IMR-90 (cell line): ENCODE measurements around the gene KLKB1. TPM values are rescaled to one million over a fixed set of nuclear protein-coding genes. Genes with fewer than 3 reads are reported as not detected.
A peak's percentile ranks its signal among the peaks of the same experiment; 100 is the strongest.

Experiments used
- ATAC-seq: fragments of 200-7000 bp; cut with Tn5 transposase; 2 replicates; pipeline ENCODE4 v1.9.1; 2020; ENCODE audit warnings: low read depth, mild to moderate bottlenecking, moderate library complexity
- BruUV-seq: library from RNA; stranded (reverse); fragments of 400-500 nt; replicated peaks from 2 replicates; lab custom pipeline; 2021; lab: Mats Ljungman, UMichigan
- CTCF ChIA-PET: fragments of 300-600 bp; formaldehyde crosslinking; extraction: SDS; loops from one replicate; lab custom pipeline; 2021; ENCODE audit warnings: antibody characterized with exemption; lab: Yijun Ruan, JAX
- POLR2A ChIA-PET: fragments of 300-600 bp; sonication (Branson Sonifier 250); formaldehyde crosslinking; loops from one replicate; lab custom pipeline; 2022; ENCODE audit warnings: antibody characterized with exemption; ENCODE audit not compliant: unreplicated experiment; lab: Charles Lee
- DNase-seq: peaks from one replicate; pipeline ENCODE4 v3.0.0; 2013
- H2AFZ ChIP-seq: replicated peaks from 2 replicates; pipeline ENCODE3; 2013; ENCODE audit warnings: low read length, mild to moderate bottlenecking; ENCODE audit not compliant: poor library complexity
- H2AK5ac ChIP-seq: 2 replicates; pipeline ENCODE4 v1.6.1; 2013; ENCODE audit warnings: low read depth, low read length, inconsistent platforms
- H2AK9ac ChIP-seq: replicated peaks from 2 replicates; pipeline ENCODE3; 2013; ENCODE audit warnings: mild to moderate bottlenecking, low read depth, low read length, moderate library complexity; ENCODE audit not compliant: poor library complexity
- H2BK120ac ChIP-seq: 2 replicates; pipeline ENCODE4 v1.6.1; 2013; ENCODE audit warnings: low read depth, low read length, inconsistent platforms
- H2BK15ac ChIP-seq: 3 replicates; pipeline ENCODE4 v1.6.1; 2013; ENCODE audit warnings: low read depth, low read length, inconsistent platforms
- H2BK20ac ChIP-seq: 2 replicates; pipeline ENCODE4 v1.6.1; 2013; ENCODE audit warnings: low read depth, mild to moderate bottlenecking, inconsistent platforms, low read length, moderate library complexity
- H2BK5ac ChIP-seq: 2 replicates; pipeline ENCODE4 v1.6.1; 2013; ENCODE audit warnings: mild to moderate bottlenecking, low read depth, low read length, inconsistent platforms; ENCODE audit not compliant: poor library complexity, severe bottlenecking
- H3K14ac ChIP-seq: replicated peaks from 2 replicates; pipeline ENCODE4 v1.6.1; 2013; ENCODE audit warnings: low read depth, low read length, inconsistent platforms
- H3K18ac ChIP-seq: 2 replicates; pipeline ENCODE4 v1.6.1; 2013; ENCODE audit warnings: low read depth, low read length, control low read depth
- H3K23ac ChIP-seq: 2 replicates; pipeline ENCODE4 v1.6.1; 2013; ENCODE audit warnings: low read depth, low read length, inconsistent platforms
- H3K27ac ChIP-seq: 2 replicates; pipeline ENCODE4 v1.5.1; 2013; ENCODE audit warnings: mild to moderate bottlenecking, control low read depth, low read length; ENCODE audit not compliant: insufficient read depth
- H3K27me3 ChIP-seq: 2 replicates; pipeline ENCODE4 v1.6.1; 2013; ENCODE audit warnings: low read length; ENCODE audit not compliant: control insufficient read depth, insufficient read depth
- H3K36me3 ChIP-seq: 2 replicates; pipeline ENCODE4 v1.6.1; 2013; ENCODE audit warnings: low read length, mixed read lengths; ENCODE audit not compliant: control insufficient read depth, insufficient read depth
- H3K4ac ChIP-seq: 2 replicates; pipeline ENCODE4 v1.6.1; 2013; ENCODE audit warnings: low read depth, low read length, inconsistent platforms
- H3K4me1 ChIP-seq: 2 replicates; pipeline ENCODE4 v1.6.1; 2013; ENCODE audit warnings: low read length, mixed read lengths; ENCODE audit not compliant: control insufficient read depth, insufficient read depth
- H3K4me2 ChIP-seq: 2 replicates; pipeline ENCODE4 v1.6.1; 2013; ENCODE audit warnings: low read depth, mild to moderate bottlenecking, control low read depth, low read length, moderate library complexity
- H3K4me3 ChIP-seq: 2 replicates; pipeline ENCODE4 v1.5.1; 2013; ENCODE audit warnings: low read depth, mild to moderate bottlenecking, control low read depth, low read length, moderate library complexity; ENCODE audit not compliant: insufficient read depth
- H3K56ac ChIP-seq: 2 replicates; pipeline ENCODE4 v1.6.1; 2013; ENCODE audit warnings: low read length, inconsistent platforms; ENCODE audit not compliant: insufficient read depth; ENCODE audit errors: extremely low read depth
- H3K79me1 ChIP-seq, 2 experiments: 2 replicates each; pipeline ENCODE4 v1.6.1; 2013; ENCODE audit warnings: low read length in 2 of 2, inconsistent platforms in 1 of 2, low read depth in 1 of 2
- H3K9ac ChIP-seq: 2 replicates; pipeline ENCODE4 v1.6.1; 2013; ENCODE audit warnings: low read depth, low read length, control low read depth
- H3K9me1 ChIP-seq: 2 replicates; pipeline ENCODE4 v1.6.1; 2013; ENCODE audit warnings: low read length, inconsistent platforms; ENCODE audit not compliant: insufficient read depth
- H3K9me3 ChIP-seq: 2 replicates; pipeline ENCODE4 v1.6.1; 2013; ENCODE audit warnings: low read length; ENCODE audit not compliant: control insufficient read depth, insufficient read depth
- H4K20me1 ChIP-seq: 2 replicates; pipeline ENCODE4 v1.6.1; 2013; ENCODE audit warnings: low read length, inconsistent platforms; ENCODE audit not compliant: insufficient read depth
- H4K5ac ChIP-seq: 2 replicates; pipeline ENCODE4 v1.6.1; 2013; ENCODE audit warnings: mild to moderate bottlenecking, low read depth, low read length, control low read depth
- H4K8ac ChIP-seq, 2 experiments: 2 replicates each; pipeline ENCODE4 v1.6.1; 2013; ENCODE audit warnings: low read depth in 2 of 2, low read length in 2 of 2, control low read depth in 1 of 2, inconsistent platforms in 1 of 2
- H4K91ac ChIP-seq: 2 replicates; pipeline ENCODE4 v1.6.1; 2013; ENCODE audit warnings: low read depth, low read length, inconsistent platforms; ENCODE audit not compliant: insufficient read depth
- CEBPB ChIP-seq: IDR thresholded peaks from 2 replicates; pipeline ENCODE4 v1.6.1; 2012; ENCODE audit warnings: low read depth, low read length, improper control_type of control experiment
- FOS ChIP-seq: fragments of 150-350 bp; IDR thresholded peaks from 2 replicates; pipeline ENCODE4 v1.6.1; 2016; ENCODE audit warnings: low read depth, low read length
- MAFK ChIP-seq: IDR thresholded peaks from 2 replicates; pipeline ENCODE4 v1.6.1; 2012; ENCODE audit warnings: low read depth, low read length, improper control_type of control experiment
- MAZ ChIP-seq: IDR thresholded peaks from 2 replicates; pipeline ENCODE4 v1.6.1; 2012; ENCODE audit warnings: low read depth, mild to moderate bottlenecking, low read length, improper control_type of control experiment, moderate library complexity, borderline replicate concordance
- MXI1 ChIP-seq: IDR thresholded peaks from 2 replicates; pipeline ENCODE4 v1.6.1; 2012; ENCODE audit warnings: low read depth, mild to moderate bottlenecking, low read length, moderate library complexity, borderline replicate concordance
- NFE2L2 ChIP-seq: fragments of 150-350 bp; IDR thresholded peaks from 2 replicates; pipeline ENCODE4 v1.6.1; 2016; ENCODE audit warnings: low read depth, mild to moderate bottlenecking, low read length
- POLR2A ChIP-seq: IDR thresholded peaks from 2 replicates; pipeline ENCODE4 v1.6.1; 2012; ENCODE audit warnings: mild to moderate bottlenecking, low read depth, low read length
- RCOR1 ChIP-seq: IDR thresholded peaks from 2 replicates; pipeline ENCODE4 v1.6.1; 2012; ENCODE audit warnings: mild to moderate bottlenecking, low read length, improper control_type of control experiment; ENCODE audit not compliant: insufficient replicate concordance
- SMC3 ChIP-seq: fragments of 150-350 bp; IDR thresholded peaks from 2 replicates; pipeline ENCODE4 v1.6.1; 2016; ENCODE audit warnings: low read depth, mild to moderate bottlenecking, antibody characterized with exemption, low read length, moderate library complexity
- WGBS, 2 experiments: methylation state at CpG; one replicate each; pipeline versions ENCODE4 v1.1.5 to v1.1.7; 2013; ENCODE audit warnings: missing lambda C conversion rate in 2 of 2; ENCODE audit not compliant: insufficient read length in 1 of 2; ENCODE audit errors: extremely low coverage in 2 of 2; 5-methylcytosine and 5-hydroxymethylcytosine counted together
- dilution Hi-C: fragments of 300-500 bp; cut with HindIII; formaldehyde crosslinking; loops from one replicate; pipeline ENCODE4 v1.14.3; 2018; ENCODE audit warnings: low sequenced_read_pairs; ENCODE audit not compliant: unreplicated experiment
- in situ Hi-C: fragments of 300-500 bp; cut with MboI; formaldehyde crosslinking; loops from 3 replicates; pipeline ENCODE4 v1.14.3; 2019; ENCODE audit warnings: low sequenced_read_pairs, inconsistent platforms, mixed read lengths
- intact Hi-C: fragments of 100-400 bp; cut with micrococcal nuclease; formaldehyde crosslinking; loops from 2 replicates; pipeline ENCODE4 v1.10.0; 2022
- polyA plus RNA-seq, 3 experiments: library from polyadenylated mRNA; depleted of rRNA; stranded (reverse); fragments of >200 nt; gene quantifications; 2 replicates each; pipeline ENCODE4 v1.2.3, GENCODE V29; 2012; ENCODE audit warnings: low replicate concordance in 1 of 3
- total RNA-seq: library from RNA; depleted of rRNA; stranded (reverse); fragments of >200 nt; gene quantifications from 2 replicates; pipeline ENCODE4 v1.2.3, GENCODE V29; 2012
- TF ChIP-seq, protein P1 (sequence below): conservative IDR thresholded peaks from 2 replicates; pipeline ENCODE4 v1.5.1; 2012; ENCODE audit warnings: mild to moderate bottlenecking, low read depth, low read length, improper control_type of control experiment
- TF ChIP-seq, protein P2 (sequence below): fragments of 150-350 bp; IDR thresholded peaks from 2 replicates; pipeline ENCODE4 v1.6.1; 2016; ENCODE audit warnings: low read depth, mild to moderate bottlenecking, low read length, moderate library complexity, borderline replicate concordance
- TF ChIP-seq, protein P3 (sequence below): fragments of 150-350 bp; IDR thresholded peaks from 2 replicates; pipeline ENCODE4 v1.6.1; 2017; ENCODE audit warnings: mild to moderate bottlenecking, antibody characterized with exemption, low read length, low read depth

Gene KLKB1
- total and polyA plus RNA-seq, 2 of the 4 experiments (the other 2 are of a cell fraction): 0.03 TPM; not detected in 1

DNA sequence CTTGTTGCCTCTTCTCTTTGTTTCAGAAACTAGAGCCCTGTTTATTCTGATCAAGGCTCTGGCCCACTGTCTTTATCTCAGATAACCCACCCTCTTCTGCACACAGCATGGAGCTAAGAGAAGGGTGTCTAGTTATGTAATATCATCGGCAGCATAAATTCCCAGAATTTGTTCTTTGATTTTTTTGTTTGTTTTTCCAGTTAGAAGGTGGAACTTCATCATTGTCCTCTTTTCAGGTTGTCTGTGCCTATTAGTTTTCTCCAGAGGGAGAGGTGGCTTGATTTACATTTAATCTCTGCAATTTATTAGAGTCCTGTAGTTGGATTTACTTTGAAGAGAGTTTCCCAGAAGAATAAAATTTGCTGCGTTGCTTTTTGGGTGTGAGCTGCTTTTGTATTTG, 23.5 kb downstream of the KLKB1 start:
- no peak overlapping the region for H2AK5ac ChIP-seq
- H3K56ac ChIP-seq: no peak overlapping the region
- no peaks in the 10 kb centered on the region for H3K27me3 ChIP-seq
- H3K4me3 ChIP-seq: no peak overlapping the region
- H4K8ac ChIP-seq: no peak overlapping the region
- H2BK20ac ChIP-seq: no peak overlapping the region
- H2BK120ac ChIP-seq: no peak overlapping the region
- intact Hi-C loops: no loop called here
- H2BK5ac ChIP-seq: no peak overlapping the region
- no peak overlapping the region for H2AK9ac ChIP-seq
- in situ Hi-C loops: no loop called here
- H3K79me1 ChIP-seq: no peaks in the 10 kb centered on the region
- no peaks in the 10 kb centered on the region for H3K9me3 ChIP-seq
- H3K9ac ChIP-seq: no peak overlapping the region
- no peak overlapping the region for H4K5ac ChIP-seq
- H3K4me2 ChIP-seq: no peak overlapping the region
- ATAC-seq (no peak), DNase-seq (no peak)
- H3K4ac ChIP-seq: no peak overlapping the region
- no peak overlapping the region for H3K14ac ChIP-seq
- ChIA-PET CTCF (no interaction called here), POLR2A (no interaction called here)
- no peaks in the 10 kb centered on the region for H3K36me3 ChIP-seq
- H3K23ac ChIP-seq: no peak overlapping the region
- no peak overlapping the region for H3K27ac ChIP-seq
- H3K18ac ChIP-seq: no peak overlapping the region; the same call in 1 of the 2 replicates
- TF ChIP-seq, protein P1, sequence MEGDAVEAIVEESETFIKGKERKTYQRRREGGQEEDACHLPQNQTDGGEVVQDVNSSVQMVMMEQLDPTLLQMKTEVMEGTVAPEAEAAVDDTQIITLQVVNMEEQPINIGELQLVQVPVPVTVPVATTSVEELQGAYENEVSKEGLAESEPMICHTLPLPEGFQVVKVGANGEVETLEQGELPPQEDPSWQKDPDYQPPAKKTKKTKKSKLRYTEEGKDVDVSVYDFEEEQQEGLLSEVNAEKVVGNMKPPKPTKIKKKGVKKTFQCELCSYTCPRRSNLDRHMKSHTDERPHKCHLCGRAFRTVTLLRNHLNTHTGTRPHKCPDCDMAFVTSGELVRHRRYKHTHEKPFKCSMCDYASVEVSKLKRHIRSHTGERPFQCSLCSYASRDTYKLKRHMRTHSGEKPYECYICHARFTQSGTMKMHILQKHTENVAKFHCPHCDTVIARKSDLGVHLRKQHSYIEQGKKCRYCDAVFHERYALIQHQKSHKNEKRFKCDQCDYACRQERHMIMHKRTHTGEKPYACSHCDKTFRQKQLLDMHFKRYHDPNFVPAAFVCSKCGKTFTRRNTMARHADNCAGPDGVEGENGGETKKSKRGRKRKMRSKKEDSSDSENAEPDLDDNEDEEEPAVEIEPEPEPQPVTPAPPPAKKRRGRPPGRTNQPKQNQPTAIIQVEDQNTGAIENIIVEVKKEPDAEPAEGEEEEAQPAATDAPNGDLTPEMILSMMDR: no peak
- TF ChIP-seq, protein P2, sequence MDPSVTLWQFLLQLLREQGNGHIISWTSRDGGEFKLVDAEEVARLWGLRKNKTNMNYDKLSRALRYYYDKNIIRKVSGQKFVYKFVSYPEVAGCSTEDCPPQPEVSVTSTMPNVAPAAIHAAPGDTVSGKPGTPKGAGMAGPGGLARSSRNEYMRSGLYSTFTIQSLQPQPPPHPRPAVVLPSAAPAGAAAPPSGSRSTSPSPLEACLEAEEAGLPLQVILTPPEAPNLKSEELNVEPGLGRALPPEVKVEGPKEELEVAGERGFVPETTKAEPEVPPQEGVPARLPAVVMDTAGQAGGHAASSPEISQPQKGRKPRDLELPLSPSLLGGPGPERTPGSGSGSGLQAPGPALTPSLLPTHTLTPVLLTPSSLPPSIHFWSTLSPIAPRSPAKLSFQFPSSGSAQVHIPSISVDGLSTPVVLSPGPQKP: no peak
- TF ChIP-seq POLR2A (no peak), FOS (no peak), MAFK (no peak), MAZ (no peak), CEBPB (no peak), SMC3 (no peak), RCOR1 (no peak), NFE2L2 (no peak), MXI1 (no peak)
- TF ChIP-seq, protein P3, sequence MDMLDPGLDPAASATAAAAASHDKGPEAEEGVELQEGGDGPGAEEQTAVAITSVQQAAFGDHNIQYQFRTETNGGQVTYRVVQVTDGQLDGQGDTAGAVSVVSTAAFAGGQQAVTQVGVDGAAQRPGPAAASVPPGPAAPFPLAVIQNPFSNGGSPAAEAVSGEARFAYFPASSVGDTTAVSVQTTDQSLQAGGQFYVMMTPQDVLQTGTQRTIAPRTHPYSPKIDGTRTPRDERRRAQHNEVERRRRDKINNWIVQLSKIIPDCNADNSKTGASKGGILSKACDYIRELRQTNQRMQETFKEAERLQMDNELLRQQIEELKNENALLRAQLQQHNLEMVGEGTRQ: no peak
- H4K20me1 ChIP-seq: no peaks in the 10 kb centered on the region
- dilution Hi-C loops: no loop called here
- H2BK15ac ChIP-seq: no peak overlapping the region
- peaks cover 3% of the 10 kb centered on the region for H3K4me1 ChIP-seq
- no peaks in the 10 kb centered on the region for H3K9me1 ChIP-seq
- H4K91ac ChIP-seq: 0 out of 2 replicates have a peak overlapping the region, but pooled peaks have one; percentile 11
- WGBS, 2 experiments: no CpG with 5 or more reads among the region's 2 CpGs
- no TSS peak for BruUV-seq
- H2AFZ ChIP-seq: no peak overlapping the region
